ENCODE data around the gene CMSS1. TPM values are rescaled to one million over a fixed set of nuclear protein-coding genes. Genes with fewer than 3 reads are reported as not detected.

The CMSS1 gene
- total RNA-seq, 4 donors from 2014 or later = 23.2 to 89.5 (median 67.6) TPM

GRCh38 chr3:99972380-99973104 is 154.9 kb downstream of the CMSS1 start:
- H3K9me3 ChIP-seq = no peaks in the 10 kb centered on the region
- H3K4me1 ChIP-seq = peaks cover 51 to 58% of the 10 kb centered on the region in 2 donors
- peak; percentile 61 to 74 for DNase-seq
- TF ChIP-seq CTCF (IDR thresholded peaks at IDR 0.05 in 4 of 5, conservative IDR thresholded peaks at IDR 0.05 in 1 of 5) = no peak
- no peak for TF ChIP-seq POLR2A (IDR thresholded peaks at IDR 0.05)
- in situ Hi-C loops (cut with MboI; ENCODE audit: low sequenced_read_pairs in 4 of 4) = no loop called here
- peak overlapping the region in 1 of 4 donors; percentile 20 for H3K4me3 ChIP-seq
- intact Hi-C loops (cut with DNase I; ENCODE audit: low total_unique reads) = loop anchor here (5.0 kb wide), 2 partner anchors 55 to 140 kb away; partner anchors contain the start of gene FILIP1L
- no peaks in the 10 kb centered on the region for H3K36me3 ChIP-seq
- peak; percentile 90 to 92 for ATAC-seq
- H3K27me3 ChIP-seq = no peaks in the 10 kb centered on the region
- peak overlapping the region; percentile 74 to 84 (median 77) for H3K27ac ChIP-seq

- intact Hi-C loops (cut with DNase I; ENCODE audit: low total_unique reads) (loop anchor here (5.0 kb wide), 2 partner anchors 52 to 137 kb away; partner anchors contain the start of gene FILIP1L), in situ Hi-C loops (cut with MboI; ENCODE audit: low sequenced_read_pairs in 4 of 4) (no loop called here)
- Histone ChIP-seq H3K4me1 (peaks cover 43 to 45% of the 10 kb centered on the region in 2 donors), H3K9me3 (no peaks in the 10 kb centered on the region), H3K27ac (peak overlapping the region in 3 of 4 donors; percentile 74 to 84 (median 75)), H3K36me3 (no peaks in the 10 kb centered on the region), H3K4me3 (no peak overlapping the region), H3K27me3 (no peaks in the 10 kb centered on the region)
- no peak for DNase-seq
- no peak for ATAC-seq
- no peak for TF ChIP-seq CTCF (IDR thresholded peaks at IDR 0.05 in 4 of 5, conservative IDR thresholded peaks at IDR 0.05 in 1 of 5)
- TF ChIP-seq POLR2A (IDR thresholded peaks at IDR 0.05) = no peak
Observed at GRCh38 chr3:99974989-99975388, 157.3 kb downstream of the CMSS1 start.

GRCh38 chr3:99976584-99976983 is 158.9 kb downstream of the CMSS1 start:
- DNase-seq = no peak
- peaks cover 38 to 45% of the 10 kb centered on the region in 2 donors for H3K4me1 ChIP-seq
- no peak overlapping the region for H3K4me3 ChIP-seq
- in situ Hi-C loops (cut with MboI; ENCODE audit: low sequenced_read_pairs in 4 of 4) = no loop called here
- H3K27ac ChIP-seq = peak overlapping the region in 2 of 4 donors; percentile 12 to 66
- H3K36me3 ChIP-seq = no peaks in the 10 kb centered on the region
- H3K27me3 ChIP-seq = no peaks in the 10 kb centered on the region
- H3K9me3 ChIP-seq = no peaks in the 10 kb centered on the region
- intact Hi-C loops (cut with DNase I; ENCODE audit: low total_unique reads) = no loop called here
- TF ChIP-seq POLR2A (IDR thresholded peaks at IDR 0.05) (no peak), CTCF (IDR thresholded peaks at IDR 0.05 in 4 of 5, conservative IDR thresholded peaks at IDR 0.05 in 1 of 5) (no peak)
- no peak for ATAC-seq

- no peak for TF ChIP-seq POLR2A (IDR thresholded peaks at IDR 0.05)
- no peak for TF ChIP-seq CTCF (IDR thresholded peaks at IDR 0.05 in 4 of 5, conservative IDR thresholded peaks at IDR 0.05 in 1 of 5)
- intact Hi-C loops (cut with DNase I; ENCODE audit: low total_unique reads) = no loop called here
Observed at GRCh38 chr3:99978221-99978620, 160.6 kb downstream of the CMSS1 start.

More at GRCh38 chr3:99978221-99978620, 160.6 kb downstream of the CMSS1 start:
- Histone ChIP-seq H3K36me3 (no peaks in the 10 kb centered on the region), H3K27me3 (no peaks in the 10 kb centered on the region), H3K27ac (peak overlapping the region in 3 of 4 donors; percentile 30 to 66 (median 48)), H3K9me3 (no peaks in the 10 kb centered on the region), H3K4me3 (no peak overlapping the region), H3K4me1 (peaks cover 23 to 29% of the 10 kb centered on the region in 2 donors)
- ATAC-seq (no peak), DNase-seq (no peak)
- in situ Hi-C loops (cut with MboI; ENCODE audit: low sequenced_read_pairs in 4 of 4) = no loop called here
